Colonic mucosa (tissue), 4 donors: ENCODE measurements around the gene HSD3B1. TPM values are rescaled to one million over a fixed set of nuclear protein-coding genes. Genes with fewer than 3 reads are reported as not detected.
A peak's percentile ranks its signal among the peaks of the same experiment; 100 is the strongest.

Experiments used
- DNase-seq: peaks from one replicate; pipeline ENCODE4 v3.0.0-alpha.2; 2020
- H3K27ac ChIP-seq: fragments of 200-600 bp; one replicate; pipeline ENCODE4 v1.8.0; 2021
- H3K27me3 ChIP-seq: fragments of 200-600 bp; one replicate; pipeline ENCODE4 v1.8.0; 2021
- H3K36me3 ChIP-seq: fragments of 200-600 bp; one replicate; pipeline ENCODE4 v1.8.0; 2021
- H3K4me1 ChIP-seq: fragments of 200-600 bp; one replicate; pipeline ENCODE4 v1.8.0; 2021; ENCODE audit warnings: mild to moderate bottlenecking
- H3K4me3 ChIP-seq: fragments of 200-600 bp; one replicate; pipeline ENCODE4 v1.8.0; 2021
- H3K9ac ChIP-seq, 2 donors: one replicate each; pipeline ENCODE4 v1.7.0; 2013; ENCODE audit warnings: control low read depth in 2 of 2, low read depth in 2 of 2, low read length in 2 of 2
- H3K9me3 ChIP-seq: fragments of 200-600 bp; one replicate; pipeline ENCODE4 v1.8.0; 2021
- intact Hi-C: fragments of 100-400 bp; cut with DNase I; formaldehyde crosslinking; loops from one replicate; pipeline ENCODE4 v1.14.1; 2022
- total RNA-seq, 2 donors: library from RNA; stranded (reverse); fragmentation: NEBNext Ultra II Directional in 1 of 2; extraction: Animal tissue kit (Norgen Biotek cat#: 25700) in 1 of 2; gene quantifications; one replicate each; pipeline ENCODE4 v1.2.1, GENCODE V29; 2021
- TF ChIP-seq, protein P1 (sequence below): fragments of 200-600 bp; IDR thresholded peaks from one replicate; pipeline ENCODE4 v1.8.0; 2022; ENCODE audit warnings: antibody characterized with exemption, mild to moderate bottlenecking
- donor health status: healthy.
- donor health status: DM: no; HTN: no; CAD: no.
- donor health status: DM: no; HTN: no; CAD: no.

The HSD3B1 gene
- total RNA-seq, 2 donors from 2014 or later, result 0.72 TPM; not detected in 1

DNA sequence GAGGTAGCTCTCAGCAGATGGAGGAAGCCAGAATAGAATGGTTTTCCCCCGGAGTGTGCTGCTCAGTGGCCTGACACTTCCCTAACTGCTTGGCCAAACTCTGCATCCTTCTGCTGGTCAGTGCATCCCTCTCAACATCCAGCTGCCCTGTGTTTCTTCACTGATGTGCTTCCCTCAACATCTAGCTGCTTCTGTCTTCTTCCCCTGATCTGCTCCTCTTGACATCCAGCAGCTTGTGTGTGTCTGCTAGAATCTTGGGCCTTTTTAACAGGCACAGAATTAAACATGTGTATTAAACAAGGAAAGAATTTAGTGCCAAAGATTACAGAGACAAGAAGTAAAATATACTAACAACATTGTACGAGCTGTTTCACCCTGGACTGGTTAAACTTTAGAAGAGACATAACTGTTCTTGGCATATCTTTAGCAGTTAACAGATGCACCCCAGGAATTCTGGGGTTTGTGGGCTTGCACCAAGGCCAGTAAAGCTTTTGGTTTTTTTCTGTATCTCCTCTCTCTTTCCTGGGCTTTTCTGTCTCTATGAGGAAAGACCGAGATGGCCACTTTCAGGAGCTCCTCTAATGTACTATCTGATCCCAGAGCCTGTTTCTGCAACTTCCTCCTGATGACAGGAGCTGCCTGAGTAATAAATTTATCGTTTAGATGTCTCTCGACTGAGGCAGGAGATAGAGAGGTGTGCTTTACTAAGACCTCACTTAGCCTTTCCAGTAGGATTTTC lies 34.8 kb upstream of the HSD3B1 start:
- no peak overlapping the region for H3K4me3 ChIP-seq
- H3K27ac ChIP-seq, result no peak overlapping the region
- intact Hi-C loops, result loop anchor here (5.0 kb wide), 1 partner anchor 100 kb away; no protein-coding TSS in a partner anchor
- no peaks in the 10 kb centered on the region for H3K4me1 ChIP-seq
- no peak for DNase-seq
- TF ChIP-seq, protein P1, sequence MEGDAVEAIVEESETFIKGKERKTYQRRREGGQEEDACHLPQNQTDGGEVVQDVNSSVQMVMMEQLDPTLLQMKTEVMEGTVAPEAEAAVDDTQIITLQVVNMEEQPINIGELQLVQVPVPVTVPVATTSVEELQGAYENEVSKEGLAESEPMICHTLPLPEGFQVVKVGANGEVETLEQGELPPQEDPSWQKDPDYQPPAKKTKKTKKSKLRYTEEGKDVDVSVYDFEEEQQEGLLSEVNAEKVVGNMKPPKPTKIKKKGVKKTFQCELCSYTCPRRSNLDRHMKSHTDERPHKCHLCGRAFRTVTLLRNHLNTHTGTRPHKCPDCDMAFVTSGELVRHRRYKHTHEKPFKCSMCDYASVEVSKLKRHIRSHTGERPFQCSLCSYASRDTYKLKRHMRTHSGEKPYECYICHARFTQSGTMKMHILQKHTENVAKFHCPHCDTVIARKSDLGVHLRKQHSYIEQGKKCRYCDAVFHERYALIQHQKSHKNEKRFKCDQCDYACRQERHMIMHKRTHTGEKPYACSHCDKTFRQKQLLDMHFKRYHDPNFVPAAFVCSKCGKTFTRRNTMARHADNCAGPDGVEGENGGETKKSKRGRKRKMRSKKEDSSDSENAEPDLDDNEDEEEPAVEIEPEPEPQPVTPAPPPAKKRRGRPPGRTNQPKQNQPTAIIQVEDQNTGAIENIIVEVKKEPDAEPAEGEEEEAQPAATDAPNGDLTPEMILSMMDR, result no peak
- no peaks in the 10 kb centered on the region for H3K27me3 ChIP-seq
- H3K9ac ChIP-seq, result no peak overlapping the region
- H3K9me3 ChIP-seq, result no peaks in the 10 kb centered on the region
- no peaks in the 10 kb centered on the region for H3K36me3 ChIP-seq

- Histone ChIP-seq H3K4me1 (no peaks in the 10 kb centered on the region), H3K9ac (no peak overlapping the region), H3K27ac (no peak overlapping the region), H3K27me3 (no peaks in the 10 kb centered on the region), H3K4me3 (no peak overlapping the region), H3K36me3 (no peaks in the 10 kb centered on the region), H3K9me3 (no peaks in the 10 kb centered on the region)
- no peak for DNase-seq
- TF ChIP-seq, protein P1, result no peak
- intact Hi-C loops, result loop anchor here (5.0 kb wide), 1 partner anchor 100 kb away; no protein-coding TSS in a partner anchor
These were observed 34.2 kb upstream of the HSD3B1 start for GRCh38 chr1:119472819-119473175.

DNA sequence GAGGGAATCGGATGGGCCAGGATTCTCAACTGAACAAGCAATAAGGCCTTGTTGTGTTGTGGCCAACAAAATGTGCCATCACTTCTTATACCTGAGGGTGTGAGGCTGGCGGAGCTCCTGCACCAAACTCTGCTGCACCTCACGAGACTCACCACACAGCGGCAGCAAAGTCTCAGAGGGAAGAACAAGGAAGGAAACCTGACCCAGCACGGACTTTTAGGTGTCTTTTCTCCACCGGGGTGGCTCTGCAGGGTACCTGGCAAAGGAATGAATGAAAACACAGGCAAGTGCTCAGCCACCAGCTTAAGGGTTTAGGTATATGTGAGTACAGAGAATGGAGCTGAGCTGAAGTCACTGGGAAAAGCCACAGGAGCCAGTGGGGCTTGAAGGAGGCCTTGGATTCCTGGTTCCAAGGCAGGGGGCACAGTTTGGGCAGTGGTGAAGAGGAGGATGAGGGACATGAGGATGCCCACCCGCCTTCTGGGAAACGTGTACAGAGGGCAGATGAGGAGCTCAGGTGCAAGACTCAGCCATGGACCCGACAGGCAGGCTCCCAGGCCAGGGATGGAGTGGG lies 31.1 kb upstream of the HSD3B1 start:
- no peaks in the 10 kb centered on the region for H3K4me1 ChIP-seq
- DNase-seq, result peak; percentile 71
- no peaks in the 10 kb centered on the region for H3K9me3 ChIP-seq
- H3K4me3 ChIP-seq, result no peak overlapping the region
- intact Hi-C loops, result no loop called here
- H3K36me3 ChIP-seq, result no peaks in the 10 kb centered on the region
- H3K27me3 ChIP-seq, result no peaks in the 10 kb centered on the region
- no peak overlapping the region for H3K27ac ChIP-seq
- H3K9ac ChIP-seq, result no peak overlapping the region
- TF ChIP-seq, protein P1, result peak; percentile 57

DNA sequence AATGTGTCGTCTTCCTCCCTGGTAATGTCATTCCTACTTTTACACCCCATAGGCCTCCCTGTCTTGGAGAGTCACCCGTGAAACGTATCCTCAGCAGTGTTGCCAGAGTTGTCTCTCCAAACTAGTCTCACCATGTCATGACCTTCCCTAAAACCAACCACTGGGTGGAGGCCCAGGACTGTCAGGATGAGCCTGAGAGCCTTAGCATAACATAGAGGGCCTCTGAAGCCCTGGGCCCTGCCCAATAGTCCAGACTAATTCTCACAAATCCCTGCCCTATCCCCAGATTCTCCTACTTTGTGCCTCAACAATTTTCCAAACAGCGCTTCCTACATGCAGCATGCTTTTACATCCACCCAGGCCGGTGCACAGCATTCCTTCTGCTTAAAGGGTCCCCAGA lies 29.3 kb upstream of the HSD3B1 start:
- H3K9ac ChIP-seq, result no peak overlapping the region

DNA sequence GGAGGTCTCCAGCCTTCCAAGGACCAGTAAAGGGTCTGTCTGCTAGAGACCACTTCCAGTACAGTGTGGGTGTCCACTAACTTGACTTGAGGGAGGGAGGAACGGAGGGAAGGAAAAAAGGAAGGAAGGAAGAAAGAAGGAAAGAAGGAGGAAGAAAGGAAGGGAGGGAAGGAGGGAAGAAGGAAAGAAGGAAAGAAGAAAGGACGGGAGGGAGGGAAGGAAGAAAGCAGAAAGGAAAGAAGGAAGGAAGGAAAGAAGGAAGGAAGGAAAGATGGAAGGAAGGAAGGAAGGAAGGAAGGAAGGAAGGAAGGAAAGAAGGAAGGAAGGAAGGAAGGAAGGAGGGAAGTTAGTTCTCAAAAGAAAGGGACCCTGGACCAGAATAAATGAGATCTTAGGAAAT lies 26.8 kb upstream of the HSD3B1 start:
- Histone ChIP-seq H3K27ac (no peak overlapping the region), H3K4me3 (no peak overlapping the region), H3K9ac (no peak overlapping the region), H3K27me3 (no peaks in the 10 kb centered on the region), H3K9me3 (no peaks in the 10 kb centered on the region), H3K4me1 (no peaks in the 10 kb centered on the region), H3K36me3 (no peaks in the 10 kb centered on the region)
- no peak for DNase-seq
- TF ChIP-seq, protein P1, result no peak
- intact Hi-C loops, result no loop called here

More for the DNA sequence above, 29.3 kb upstream of the HSD3B1 start:
- no peaks in the 10 kb centered on the region for H3K27me3 ChIP-seq
- H3K9me3 ChIP-seq, result no peaks in the 10 kb centered on the region
- no peaks in the 10 kb centered on the region for H3K36me3 ChIP-seq
- DNase-seq, result no peak
- H3K4me3 ChIP-seq, result no peak overlapping the region
- no peaks in the 10 kb centered on the region for H3K4me1 ChIP-seq
- TF ChIP-seq, protein P1, result no peak
- intact Hi-C loops, result no loop called here
- H3K27ac ChIP-seq, result no peak overlapping the region
